Inflammatory macrophage (primary cell): ENCODE measurements around the gene SVEP1.

ENCODE experiments used
- DNase-seq, 2 donors: peaks; one replicate each; pipeline ENCODE4 v3.0.0-alpha.2; 2020 to 2022

The SVEP1 gene

DNA sequence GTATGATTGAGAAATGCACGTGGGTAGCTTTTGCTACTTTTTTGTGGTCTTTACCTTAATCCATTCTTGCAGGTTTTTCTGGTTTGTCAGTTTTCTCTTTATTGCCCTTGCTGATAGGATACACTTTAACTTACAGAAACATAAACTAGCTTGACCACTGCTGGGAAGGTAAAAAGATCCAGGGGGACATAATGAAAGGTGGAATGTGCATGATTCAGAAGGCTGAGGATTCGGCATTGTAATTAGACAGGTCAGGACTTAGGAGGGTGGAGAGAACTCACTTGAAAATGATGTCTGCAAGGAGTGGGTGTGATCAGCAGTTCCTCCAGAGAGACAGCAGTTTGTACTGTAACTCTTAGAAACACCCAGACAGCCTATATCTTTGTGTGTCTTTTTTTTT, 222.0 kb downstream of the SVEP1 start:
- peak in 1 of 2 donors; percentile 33 for DNase-seq

DNA sequence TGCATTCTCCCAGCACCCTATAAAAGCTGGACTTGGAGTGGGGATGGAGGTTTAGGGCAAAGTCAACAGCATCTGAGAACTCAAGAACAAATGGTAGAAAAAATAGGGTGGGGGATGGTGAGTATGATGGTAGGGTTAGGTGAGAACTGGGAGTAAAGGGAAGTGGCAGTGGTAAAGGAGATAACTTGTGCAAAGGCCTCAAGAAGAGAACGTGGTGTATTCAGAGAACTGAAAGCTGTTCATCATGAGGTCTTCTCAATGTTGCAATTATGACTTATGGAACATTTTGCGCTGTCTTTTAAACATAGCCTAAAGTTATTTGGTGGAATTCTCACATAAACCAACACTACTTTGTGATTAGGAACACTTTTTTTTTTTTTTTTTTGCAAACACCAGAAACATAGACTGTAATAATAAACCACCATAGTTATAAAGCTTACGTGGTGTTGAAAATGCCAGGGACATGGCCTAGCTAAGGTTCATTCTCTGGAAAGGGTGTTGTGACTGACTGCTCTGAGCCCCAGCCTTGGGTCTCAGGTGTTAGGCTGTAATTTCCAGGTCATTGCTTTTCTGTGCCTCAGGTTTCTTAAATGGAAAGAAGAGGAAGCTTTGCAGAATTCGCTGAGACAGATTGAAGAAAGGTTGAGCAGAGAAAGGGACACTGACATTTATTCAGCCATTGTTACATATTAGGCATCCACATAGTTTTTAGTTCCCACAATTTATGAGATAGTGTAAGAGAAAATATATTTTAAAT, 222.7 kb downstream of the SVEP1 start:
- DNase-seq, result peak; percentile 46 to 51

DNA sequence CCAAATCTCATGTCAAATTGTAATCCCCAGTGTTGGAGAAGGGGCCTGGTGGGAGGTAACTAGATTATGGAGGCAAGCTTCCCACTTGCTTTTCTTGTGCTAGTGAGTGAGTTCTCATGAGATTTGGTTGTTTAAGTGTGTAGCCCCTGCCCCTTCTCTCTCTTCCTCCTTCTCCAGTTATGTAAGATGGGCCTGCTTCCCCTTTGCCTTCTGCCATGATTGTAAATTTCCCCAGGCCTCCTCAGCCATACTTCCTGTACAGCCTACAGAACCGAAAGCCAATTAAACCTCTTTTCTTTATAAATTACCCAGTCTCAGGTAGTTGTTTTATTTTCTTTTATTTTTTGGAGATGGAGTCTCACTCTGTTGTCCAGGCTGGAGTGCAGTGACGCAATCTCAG, 223.6 kb downstream of the SVEP1 start:
- DNase-seq, result peak; percentile 39 to 54

DNA sequence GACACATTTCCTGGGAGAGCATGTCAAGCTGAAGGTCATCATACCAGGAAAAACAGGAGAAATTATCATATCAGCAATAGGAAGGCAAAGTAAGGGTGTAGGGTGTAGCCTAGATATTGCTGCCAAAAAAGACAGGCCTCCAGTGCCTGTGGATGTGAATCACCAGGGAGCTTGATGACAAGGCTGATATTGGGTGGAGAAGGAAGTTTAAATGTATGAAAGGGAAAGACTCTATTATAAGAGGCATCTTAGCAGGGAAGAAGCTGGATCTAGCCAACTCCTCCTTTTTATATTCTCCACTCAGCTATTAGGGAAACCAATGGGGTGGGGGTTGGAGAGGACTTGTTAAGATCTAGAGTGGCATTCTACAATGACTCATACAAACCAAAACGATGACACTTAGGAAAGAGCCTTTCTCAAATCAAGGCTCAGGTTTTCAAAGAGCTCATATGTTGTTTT, 228.5 kb downstream of the SVEP1 start:
- DNase-seq, result peak in 1 of 2 donors; percentile 24

DNA sequence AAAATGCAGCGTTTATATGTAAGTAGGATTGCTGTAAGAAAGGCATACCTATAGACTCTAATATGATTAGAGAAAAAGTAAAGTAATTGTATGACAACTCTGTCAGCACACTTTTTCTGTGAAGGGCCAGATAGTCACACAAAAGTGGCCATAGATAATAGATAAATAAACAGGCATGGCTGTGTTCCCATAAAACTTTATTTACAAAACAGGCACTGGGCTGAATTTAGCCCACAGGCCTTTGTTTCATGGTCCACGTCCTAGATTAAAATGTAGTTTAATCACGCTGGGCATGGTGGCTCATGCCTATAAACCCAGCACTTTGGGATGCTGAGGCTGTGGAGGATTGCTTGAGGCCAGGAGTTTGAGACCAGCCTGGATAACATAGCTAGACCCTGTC, 233.2 kb downstream of the SVEP1 start:
- DNase-seq, result no peak

DNA sequence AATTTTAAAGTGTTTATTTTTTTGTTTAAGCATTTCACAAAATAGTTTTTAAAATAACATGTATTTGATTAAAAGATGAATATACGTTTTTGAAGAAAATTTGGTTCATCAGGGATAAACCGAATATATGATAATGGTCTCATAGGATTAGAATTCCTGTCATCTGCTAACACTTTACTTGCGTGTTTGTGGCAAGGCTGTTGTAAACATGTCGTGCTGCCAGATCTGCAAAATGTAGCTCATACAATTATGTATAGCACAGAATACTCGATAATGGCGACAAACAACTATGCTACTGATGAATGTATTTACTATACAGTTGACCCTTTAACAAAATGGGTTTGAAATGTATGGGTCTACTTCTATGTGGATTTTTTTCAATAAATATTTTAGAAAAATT, 234.7 kb downstream of the SVEP1 start:
- DNase-seq, result no peak

DNA sequence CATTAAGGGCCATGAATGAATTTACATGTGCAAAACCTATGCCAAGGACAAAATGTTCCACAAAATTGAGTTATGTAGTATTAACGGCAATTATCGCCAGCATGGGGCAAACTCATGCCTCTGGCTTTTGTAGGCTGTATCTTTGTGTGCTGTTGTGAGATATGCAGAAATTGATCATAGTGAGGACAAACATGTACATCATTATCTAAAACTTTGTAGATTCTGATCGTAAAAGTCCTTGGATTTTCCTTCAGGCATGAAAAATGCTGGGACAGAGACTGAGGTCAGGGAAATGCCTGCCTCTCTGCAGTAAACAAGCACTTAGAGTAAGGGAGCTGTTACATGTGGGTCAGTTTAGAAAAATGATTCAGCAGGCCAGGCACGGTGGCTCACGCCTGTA, 236.0 kb downstream of the SVEP1 start:
- no peak for DNase-seq

DNA sequence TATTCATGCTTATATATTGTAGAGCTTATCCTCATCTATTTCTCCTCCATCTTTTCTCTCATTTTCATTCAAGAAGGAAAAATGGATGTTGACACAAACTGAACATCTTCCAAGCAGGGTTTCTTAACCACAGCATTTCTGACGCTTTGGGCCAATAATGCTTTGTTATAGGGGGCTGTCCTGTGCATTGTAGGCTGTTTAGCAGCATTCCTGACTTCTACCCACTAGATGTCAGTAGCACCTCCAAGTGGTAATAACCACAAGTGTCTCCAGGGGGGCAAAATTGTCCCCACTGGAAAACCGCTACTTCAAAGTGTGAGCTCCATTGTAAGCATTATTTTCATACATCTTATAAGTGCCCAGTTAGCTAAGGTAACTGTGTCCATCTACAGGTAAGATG, 239.2 kb downstream of the SVEP1 start:
- DNase-seq, result peak; percentile 14 to 19

DNA sequence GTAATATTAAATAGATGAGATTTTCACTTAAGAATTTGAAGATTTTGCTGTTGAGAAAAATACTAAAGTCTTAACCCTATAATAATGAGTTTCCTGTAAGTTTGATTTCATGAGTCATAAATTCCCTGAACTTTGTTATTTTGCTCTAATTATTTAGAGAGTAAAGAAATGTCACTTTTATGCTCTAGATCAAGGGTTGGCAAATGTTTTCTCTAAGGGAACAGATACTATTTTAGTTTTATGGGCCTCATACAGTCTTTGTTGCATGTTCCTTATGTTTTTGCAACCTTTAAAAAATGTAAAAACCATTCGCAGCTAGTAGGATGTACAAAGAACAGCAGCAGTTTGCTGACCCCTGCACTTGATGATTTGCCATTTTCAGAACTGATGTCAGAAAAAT, 241.4 kb downstream of the SVEP1 start:
- DNase-seq, result no peak

DNA sequence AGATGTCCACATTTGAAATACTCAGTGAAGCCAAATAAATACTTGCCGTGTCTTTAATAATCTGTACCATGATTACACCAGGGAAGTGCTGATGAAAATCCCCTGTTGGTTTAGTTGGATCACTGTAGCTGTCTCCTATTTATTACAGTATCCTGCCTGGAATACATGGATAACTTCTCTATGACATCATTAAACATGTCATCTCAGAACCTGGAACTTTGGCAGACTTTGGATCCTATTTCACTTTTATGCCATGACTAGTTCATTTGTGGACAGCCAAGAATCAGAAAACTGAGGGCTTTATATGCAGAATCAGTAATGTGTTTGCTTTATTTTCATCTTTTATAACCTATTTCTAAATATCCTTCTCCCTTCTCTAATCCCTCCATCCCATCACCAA, 241.8 kb downstream of the SVEP1 start, which contains the start of gene TXNDC8:
TSS of gene TXNDC8 (minus strand) at position 137 of the 400 bp plus-strand sequence.
- DNase-seq, result no peak

DNA sequence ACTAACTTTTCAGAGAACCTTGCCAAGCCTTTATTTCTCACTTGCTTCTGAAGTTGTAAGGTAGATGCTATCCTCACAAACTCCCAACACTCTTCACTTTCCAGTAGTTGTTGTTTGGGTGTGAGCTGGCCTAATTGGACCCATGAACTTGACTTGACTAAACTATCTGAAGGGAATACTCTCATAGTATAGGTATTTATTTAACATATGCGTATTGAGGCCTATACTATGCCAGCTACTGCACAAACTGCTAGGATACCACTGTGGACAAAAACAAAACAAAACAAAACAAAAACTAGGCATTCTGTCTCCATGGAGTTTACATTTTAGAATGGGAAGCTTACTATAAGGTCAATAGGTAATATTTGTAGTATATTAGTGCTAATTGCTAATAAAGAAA, 243.2 kb downstream of the SVEP1 start:
- no peak for DNase-seq

DNA sequence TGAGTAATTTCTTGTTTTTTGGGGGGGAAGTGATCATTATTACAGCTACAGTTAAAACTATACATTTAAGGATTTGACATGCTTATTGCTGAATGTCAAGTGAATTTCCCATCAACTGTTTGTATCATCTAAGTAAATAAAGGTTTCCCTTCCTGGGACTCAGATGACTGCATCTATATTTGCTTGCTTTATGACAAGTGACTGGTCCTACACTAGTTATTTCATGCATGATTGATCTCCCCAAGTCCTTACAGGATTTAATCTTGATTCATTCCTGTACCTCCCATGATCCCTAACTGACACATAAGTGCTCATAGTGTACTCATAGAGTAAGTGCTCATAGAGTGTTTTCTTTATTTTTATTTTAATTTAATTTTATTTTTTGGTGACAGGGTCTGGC, 244.7 kb downstream of the SVEP1 start:
- DNase-seq, result no peak

DNA sequence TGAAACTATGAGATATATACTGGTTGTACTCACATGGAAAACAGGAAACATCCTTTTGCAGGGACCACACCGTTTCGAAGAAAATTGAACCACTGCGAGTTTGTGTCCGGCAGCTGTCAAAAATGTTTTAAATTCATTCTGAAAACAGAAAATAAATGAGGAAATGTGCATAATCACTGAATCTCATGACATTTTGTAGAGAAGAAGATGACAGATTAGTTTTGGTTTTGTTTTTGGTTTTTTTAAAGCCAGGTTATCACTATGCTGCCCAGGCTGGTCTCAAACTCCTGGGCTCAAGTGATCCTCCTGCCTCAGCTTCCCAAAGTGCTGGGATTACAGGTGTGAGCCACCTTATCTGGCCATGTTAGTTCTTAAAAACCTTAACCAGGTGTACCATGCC, 245.4 kb downstream of the SVEP1 start:
- DNase-seq, result no peak

DNA sequence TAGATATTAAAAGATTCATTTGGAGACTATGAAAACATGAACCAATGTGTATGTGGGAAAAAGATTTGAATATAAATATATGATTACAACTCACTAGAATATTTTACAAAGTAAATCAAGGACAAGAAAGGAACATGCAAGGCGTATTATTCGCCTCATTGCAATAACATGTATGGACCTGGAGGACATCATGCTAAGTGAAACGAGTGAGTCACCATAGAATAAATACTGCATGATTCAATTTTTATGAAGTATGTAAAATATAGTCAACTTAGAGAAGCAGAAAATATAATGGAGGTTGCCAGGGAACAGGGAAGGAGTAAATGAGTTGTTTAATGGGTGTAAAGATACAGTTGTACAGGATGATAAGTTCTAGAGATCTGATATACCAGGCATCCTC, 246.8 kb downstream of the SVEP1 start:
- no peak for DNase-seq

DNA sequence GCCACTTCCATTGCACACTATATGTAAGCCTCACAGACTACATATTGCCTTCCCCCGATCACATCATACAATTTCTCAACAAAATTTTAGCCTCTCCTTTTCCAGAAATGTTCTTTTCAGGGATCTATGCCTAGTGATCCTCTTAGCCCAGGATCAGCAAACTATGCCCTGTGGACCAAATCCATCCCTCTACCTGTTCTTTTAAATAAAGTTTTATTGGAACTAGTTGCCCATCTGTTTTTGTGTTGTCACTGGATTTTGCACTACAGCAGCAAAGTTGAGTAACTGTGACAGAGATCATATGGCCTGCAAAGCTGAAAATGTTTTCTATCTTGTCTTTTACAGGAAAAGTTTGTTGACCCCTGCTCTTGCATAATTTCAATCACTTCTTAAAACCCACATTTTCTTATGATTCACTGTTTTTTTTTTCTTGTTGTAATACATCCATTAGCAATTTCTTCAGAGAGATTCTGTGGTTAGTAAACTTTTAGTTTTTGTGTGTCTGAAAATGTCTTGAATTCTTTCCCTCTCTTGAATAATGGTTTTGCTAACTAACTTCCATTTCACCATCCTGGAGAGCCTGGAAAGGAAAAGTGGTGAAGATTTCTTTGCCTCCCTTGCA, 248.9 kb downstream of the SVEP1 start:
- peak; percentile 31 to 55 for DNase-seq

DNA sequence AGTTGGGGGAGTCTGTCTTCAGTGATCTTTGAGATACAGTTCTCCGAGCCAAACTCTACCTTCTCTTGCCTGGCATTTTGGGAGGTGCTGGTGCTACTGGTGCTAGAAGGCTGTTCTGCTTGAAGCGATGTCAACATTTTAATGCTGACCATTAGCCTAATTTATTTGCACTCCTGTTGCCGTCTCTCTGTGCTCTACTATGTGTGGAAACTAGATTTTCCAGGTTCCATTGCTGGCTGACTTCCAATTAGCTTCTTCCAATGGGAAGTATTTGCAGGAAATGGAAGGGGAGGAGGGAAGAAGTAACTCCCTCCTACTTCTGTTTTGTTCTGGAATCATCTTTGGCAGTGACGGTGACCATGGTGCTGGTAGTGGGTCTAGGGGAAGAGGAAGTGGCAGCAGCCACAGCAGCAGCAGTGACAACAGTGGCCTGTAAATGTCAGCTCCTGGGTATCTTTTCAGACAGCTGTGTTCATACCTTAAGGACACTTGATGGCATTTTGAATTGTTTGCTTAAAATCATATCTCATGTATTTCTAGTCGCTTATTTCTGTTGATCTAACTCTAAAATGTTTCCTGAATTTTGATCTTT, 249.8 kb downstream of the SVEP1 start:
- peak; percentile 37 to 66 for DNase-seq

DNA sequence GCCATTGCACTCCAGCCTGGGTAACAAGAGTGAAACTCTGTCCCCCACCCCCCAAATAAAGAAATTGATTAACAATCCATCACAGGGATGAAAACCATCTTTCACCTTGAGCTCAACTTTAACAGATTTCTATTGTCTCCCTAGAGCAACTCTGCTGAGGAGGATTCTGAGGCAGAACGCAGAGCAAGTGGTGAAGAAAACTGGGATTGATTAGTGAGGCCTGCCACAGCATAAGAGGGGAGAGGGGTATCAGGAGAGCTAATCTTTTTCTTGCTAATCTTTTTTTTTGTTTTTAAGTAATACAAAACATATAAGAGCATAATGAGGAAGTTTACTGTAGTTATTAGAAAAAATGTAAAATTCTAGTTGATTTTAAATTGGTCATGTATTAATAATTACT, 250.8 kb downstream of the SVEP1 start:
- DNase-seq, result no peak

DNA sequence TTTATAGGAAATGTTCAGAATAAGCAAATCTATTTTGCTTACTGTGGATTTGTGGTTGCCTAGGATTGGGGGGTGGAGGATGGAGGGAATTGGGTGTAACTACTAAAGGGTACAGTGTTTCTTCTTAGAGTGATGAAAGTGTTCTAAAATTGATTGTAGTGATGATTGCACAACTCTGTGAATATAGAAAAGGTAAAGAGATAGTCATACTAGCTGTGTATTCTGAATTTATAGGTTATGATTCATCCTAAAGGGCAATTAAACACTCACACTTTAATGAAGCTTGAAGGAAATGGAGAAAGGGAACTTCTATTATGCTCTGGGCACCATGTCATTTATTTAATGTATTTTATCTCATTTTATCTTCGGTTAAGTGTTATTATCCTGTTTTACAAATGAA, 251.8 kb downstream of the SVEP1 start:
- no peak for DNase-seq

DNA sequence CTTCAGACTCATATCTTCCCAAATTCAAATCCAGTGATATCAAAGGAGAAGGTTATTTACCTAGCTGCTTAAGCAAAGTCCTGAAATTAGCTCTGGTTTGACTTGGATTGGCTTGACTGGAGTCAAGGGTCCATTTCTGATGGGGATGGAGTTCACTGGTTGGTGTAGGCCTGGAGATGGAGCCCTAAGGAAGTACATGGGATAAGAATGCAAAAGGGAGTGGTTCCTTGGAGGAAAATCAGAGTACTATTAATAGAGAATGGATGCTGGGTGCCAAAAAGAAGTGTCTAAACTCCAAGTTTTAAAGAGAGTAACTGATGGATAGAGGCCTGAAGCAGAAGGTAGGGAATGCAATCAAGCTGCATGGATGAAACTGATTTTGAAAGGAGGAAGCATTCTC, 255.7 kb downstream of the SVEP1 start:
- DNase-seq, result no peak

DNA sequence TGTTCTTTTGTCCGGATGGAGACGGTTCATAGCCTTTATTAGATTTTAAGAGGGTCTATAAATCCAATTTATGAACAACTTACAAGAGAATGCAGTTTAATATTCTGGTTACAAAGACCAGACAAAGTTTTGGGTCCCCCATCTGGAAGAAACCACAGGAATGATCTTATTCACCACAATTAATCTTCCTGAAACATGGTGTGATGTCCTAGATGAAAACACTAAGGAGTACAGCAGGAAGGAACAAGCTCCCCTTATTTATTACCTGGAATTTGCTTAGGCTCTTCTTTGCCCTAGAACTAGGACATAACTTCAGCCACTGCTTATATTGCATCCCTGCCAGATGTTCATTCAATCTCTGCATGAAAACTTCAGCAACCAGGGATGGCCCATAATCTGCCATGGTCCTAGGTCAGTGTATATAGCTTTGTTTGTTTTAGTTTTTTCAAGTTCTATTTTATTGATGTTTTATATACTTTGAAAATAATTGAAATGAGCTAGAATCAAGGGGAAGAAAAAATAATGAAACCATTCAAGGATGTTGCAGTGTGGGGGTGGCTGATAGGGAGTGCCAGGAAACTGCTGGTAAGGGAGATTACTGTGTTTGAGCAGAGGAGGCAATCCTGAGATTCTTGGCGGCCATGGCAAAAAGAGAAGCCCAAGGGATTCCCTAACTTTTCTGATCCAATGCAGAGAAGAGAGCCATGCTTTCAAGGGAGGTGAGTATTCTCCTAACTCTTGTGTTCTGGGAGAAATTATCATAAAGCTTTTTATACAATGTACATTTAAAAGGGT, 258.7 kb downstream of the SVEP1 start:
- no peak for DNase-seq

DNA sequence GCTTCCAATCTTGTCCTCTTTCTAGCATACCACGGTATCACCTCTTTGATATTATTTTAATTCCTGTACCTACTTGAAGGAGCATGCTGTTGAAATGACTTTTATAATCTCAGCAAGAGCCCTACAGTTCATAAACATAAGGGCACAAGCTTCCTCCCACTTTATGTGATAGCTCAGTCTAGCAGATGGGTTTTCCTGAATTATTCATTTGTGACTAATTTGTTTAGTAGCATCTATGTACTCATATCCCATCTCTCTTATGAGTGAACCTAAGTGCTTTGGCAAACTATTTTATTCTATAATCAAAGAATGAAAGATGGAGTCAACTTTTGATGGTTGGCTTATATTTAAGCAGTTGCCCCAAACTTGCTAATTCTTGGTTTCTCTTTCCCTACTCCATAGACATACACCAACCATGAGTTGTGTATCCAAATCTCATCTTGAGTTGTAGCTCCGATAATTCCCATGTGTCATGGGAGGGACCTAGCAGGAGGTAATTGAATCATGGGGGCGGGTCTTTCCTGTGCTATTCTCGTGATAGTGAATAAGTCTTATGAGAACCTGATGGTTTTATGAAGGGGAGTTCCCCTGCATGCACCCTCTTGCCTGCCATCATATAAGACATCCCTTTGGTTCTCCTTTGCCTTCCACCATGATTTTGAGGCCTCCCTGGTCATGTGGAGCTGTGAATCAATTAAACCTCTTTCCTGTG, 259.6 kb downstream of the SVEP1 start:
- DNase-seq, result no peak

DNA sequence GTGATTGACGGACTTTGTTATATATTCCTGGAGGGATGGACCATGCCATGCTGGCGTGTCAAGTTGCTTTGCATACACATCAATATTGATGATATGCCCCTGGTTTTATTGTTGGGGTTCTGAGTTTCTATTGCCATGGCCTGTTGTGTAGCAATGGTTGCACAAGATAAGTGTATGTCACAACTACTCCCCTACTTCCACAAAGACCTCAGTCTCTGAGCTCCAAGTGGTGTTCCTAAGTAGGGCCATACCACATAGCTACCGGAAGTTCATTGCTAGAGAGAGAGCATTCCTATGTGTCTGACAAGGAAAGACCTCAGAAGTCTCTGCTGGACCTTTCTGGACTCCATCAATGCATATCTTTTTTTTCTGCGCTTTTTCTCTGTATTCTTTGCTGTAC, 261.6 kb downstream of the SVEP1 start:
- peak; percentile 68 to 70 for DNase-seq
